HL-60 (cell line): Measurements from ENCODE around the gene HACD4.

ENCODE experiments used
- DNase-seq, 2 experiments: peaks; one replicate each; pipeline ENCODE4 v3.0.0-alpha.2; 2010 to 2020; ENCODE audit warnings: low read depth in 1 of 2, low spot score in 1 of 2
- H3K27ac ChIP-seq: fragments of 250-450 bp; sonication (Bioruptor Pico); replicated peaks from 2 replicates; pipeline ENCODE4 v1.5.1; 2020; ENCODE audit warnings: mild to moderate bottlenecking, moderate library complexity
- H3K27me3 ChIP-seq: fragments of 250-450 bp; sonication (Bioruptor Pico); 2 replicates; pipeline ENCODE4 v1.5.1; 2021; ENCODE audit warnings: mild to moderate bottlenecking, moderate library complexity; ENCODE audit not compliant: insufficient read depth, poor library complexity, severe bottlenecking
- H3K4me3 ChIP-seq: replicated peaks from 2 replicates; pipeline ENCODE4 v1.5.1; 2011; ENCODE audit warnings: mild to moderate bottlenecking, control low read depth, low read length; ENCODE audit not compliant: insufficient read depth
- GABPA ChIP-seq: IDR thresholded peaks from 2 replicates; pipeline ENCODE4 v1.6.1; 2012; ENCODE audit warnings: low read depth
- POLR2AphosphoS5 ChIP-seq: IDR thresholded peaks from 2 replicates; pipeline ENCODE4 v1.6.1; 2012; ENCODE audit warnings: low read depth
- REST ChIP-seq: IDR thresholded peaks from 2 replicates; pipeline ENCODE4 v1.6.1; 2012; ENCODE audit warnings: low read depth; ENCODE audit not compliant: insufficient replicate concordance
- SPI1 ChIP-seq: IDR thresholded peaks from 2 replicates; pipeline ENCODE4 v1.6.1; 2012; ENCODE audit warnings: low read depth, mild to moderate bottlenecking, borderline replicate concordance
- TF ChIP-seq, protein P1 (sequence below): IDR thresholded peaks from one replicate; pipeline ENCODE4 v1.5.1; 2011; ENCODE audit warnings: low read length, control low read depth, inconsistent platforms; ENCODE audit not compliant: insufficient read depth

The HACD4 gene

DNA sequence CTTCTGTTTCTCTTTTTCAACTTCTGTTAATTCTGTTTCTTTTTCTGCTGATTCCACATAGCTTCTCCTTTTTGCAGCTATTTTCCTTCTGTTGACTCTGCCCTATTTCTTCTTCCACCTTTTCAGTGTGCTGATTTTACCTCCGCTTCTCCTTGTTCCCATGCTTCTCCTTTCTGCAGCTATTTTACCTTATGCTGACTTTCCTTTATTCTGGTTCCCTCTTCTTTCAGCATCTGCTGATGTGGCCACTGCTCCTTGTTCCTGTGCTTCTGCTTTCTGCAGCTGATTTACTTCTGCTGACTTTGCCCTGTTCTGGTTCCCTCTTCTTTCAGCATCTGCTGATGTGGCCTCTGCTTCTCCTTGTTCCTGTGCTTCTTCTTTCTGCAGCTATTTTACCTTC, 58.8 kb downstream of the HACD4 start:
- no peak overlapping the region for H3K4me3 ChIP-seq
- no peak overlapping the region for H3K27ac ChIP-seq
- DNase-seq = no peak
- no peak for TF ChIP-seq GABPA
- TF ChIP-seq POLR2AphosphoS5 = no peak
- TF ChIP-seq, protein P1, sequence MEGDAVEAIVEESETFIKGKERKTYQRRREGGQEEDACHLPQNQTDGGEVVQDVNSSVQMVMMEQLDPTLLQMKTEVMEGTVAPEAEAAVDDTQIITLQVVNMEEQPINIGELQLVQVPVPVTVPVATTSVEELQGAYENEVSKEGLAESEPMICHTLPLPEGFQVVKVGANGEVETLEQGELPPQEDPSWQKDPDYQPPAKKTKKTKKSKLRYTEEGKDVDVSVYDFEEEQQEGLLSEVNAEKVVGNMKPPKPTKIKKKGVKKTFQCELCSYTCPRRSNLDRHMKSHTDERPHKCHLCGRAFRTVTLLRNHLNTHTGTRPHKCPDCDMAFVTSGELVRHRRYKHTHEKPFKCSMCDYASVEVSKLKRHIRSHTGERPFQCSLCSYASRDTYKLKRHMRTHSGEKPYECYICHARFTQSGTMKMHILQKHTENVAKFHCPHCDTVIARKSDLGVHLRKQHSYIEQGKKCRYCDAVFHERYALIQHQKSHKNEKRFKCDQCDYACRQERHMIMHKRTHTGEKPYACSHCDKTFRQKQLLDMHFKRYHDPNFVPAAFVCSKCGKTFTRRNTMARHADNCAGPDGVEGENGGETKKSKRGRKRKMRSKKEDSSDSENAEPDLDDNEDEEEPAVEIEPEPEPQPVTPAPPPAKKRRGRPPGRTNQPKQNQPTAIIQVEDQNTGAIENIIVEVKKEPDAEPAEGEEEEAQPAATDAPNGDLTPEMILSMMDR = no peak
- no peak for TF ChIP-seq REST
- TF ChIP-seq SPI1 = no peak
- H3K27me3 ChIP-seq = no peaks in the 10 kb centered on the region

- no peak for DNase-seq
- TF ChIP-seq, protein P1 = no peak
- TF ChIP-seq REST (no peak), POLR2AphosphoS5 (no peak), GABPA (no peak), SPI1 (no peak)
Measured at GRCh38 chr9:20962536-20963225, 68.8 kb downstream of the HACD4 start.

DNA sequence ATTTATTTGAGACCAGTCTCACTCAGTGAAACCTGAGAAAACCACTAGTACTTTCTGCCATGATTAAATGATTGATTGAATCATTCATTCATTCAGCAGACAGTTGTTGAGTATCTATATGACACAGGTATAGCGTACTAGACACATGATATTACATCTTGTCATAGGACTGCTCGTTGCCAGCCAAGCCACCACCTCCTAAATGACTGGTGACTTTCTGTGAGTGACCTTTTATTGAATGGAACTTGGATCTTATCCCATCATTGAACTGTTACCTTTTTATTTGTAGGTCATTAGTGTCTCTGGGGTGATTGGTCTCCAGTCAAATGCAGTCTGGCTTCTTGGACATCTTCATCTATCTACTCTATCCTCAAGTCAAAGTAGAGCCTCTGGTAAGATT, 80.7 kb downstream of the HACD4 start:
- TF ChIP-seq SPI1 (no peak), REST (no peak), POLR2AphosphoS5 (no peak), GABPA (no peak)
- TF ChIP-seq, protein P1 = no peak
- no peaks in the 10 kb centered on the region for H3K27me3 ChIP-seq
- H3K4me3 ChIP-seq = no peak overlapping the region
- DNase-seq = no peak
- H3K27ac ChIP-seq = no peak overlapping the region

More at GRCh38 chr9:20962536-20963225, 68.8 kb downstream of the HACD4 start:
- Histone ChIP-seq H3K27me3 (no peaks in the 10 kb centered on the region), H3K27ac (no peak overlapping the region), H3K4me3 (no peak overlapping the region)
